Body of pancreas (tissue), 4 donors: ENCODE results near the gene PAK6.

Source experiments
- POLR2A ChIP-seq, 3 donors: fragments of 450-650 bp; IDR thresholded peaks; one replicate each; pipeline ENCODE4 v1.6.1; 2016; ENCODE audit warnings: antibody characterized with exemption in 3 of 3, mild to moderate bottlenecking in 2 of 3
- TF ChIP-seq, protein P1 (sequence below), 7 experiments: fragments of 450-650 bp in 4 of 7; fragments of 200-600 bp in 3 of 7; sonication (generic) in 3 of 7; IDR thresholded peaks; one replicate each; pipeline ENCODE4 v1.5.1; 2016 to 2019; ENCODE audit warnings: antibody characterized with exemption in 7 of 7

DNA sequence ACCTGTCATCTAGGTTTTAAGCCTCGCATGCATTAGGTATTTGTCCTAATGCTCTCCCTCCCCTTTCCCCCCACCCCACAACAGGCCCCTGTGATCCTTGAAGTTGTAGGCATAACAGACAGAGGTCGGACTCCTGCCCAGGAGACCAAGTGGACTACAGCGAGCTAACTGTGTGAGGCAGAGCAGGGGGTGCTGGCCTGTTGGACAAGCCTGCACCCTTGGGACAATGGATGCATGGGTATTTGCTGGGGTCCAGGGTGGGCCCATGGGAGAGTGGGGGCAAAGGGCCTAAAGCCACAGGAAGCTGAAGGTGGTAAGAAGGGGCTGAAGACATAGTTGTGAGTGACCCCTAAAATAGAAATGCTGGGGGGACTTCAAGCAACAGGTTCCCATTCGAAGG lies 66.4 kb downstream of the PAK6 start:
- TF ChIP-seq, protein P1, sequence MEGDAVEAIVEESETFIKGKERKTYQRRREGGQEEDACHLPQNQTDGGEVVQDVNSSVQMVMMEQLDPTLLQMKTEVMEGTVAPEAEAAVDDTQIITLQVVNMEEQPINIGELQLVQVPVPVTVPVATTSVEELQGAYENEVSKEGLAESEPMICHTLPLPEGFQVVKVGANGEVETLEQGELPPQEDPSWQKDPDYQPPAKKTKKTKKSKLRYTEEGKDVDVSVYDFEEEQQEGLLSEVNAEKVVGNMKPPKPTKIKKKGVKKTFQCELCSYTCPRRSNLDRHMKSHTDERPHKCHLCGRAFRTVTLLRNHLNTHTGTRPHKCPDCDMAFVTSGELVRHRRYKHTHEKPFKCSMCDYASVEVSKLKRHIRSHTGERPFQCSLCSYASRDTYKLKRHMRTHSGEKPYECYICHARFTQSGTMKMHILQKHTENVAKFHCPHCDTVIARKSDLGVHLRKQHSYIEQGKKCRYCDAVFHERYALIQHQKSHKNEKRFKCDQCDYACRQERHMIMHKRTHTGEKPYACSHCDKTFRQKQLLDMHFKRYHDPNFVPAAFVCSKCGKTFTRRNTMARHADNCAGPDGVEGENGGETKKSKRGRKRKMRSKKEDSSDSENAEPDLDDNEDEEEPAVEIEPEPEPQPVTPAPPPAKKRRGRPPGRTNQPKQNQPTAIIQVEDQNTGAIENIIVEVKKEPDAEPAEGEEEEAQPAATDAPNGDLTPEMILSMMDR (IDR thresholded peaks at IDR 0.05), result no peak
- TF ChIP-seq POLR2A (IDR thresholded peaks at IDR 0.05), result no peak
